Breast epithelium (tissue), 4 donors: ENCODE results near the gene RAB20. TPM values are rescaled to one million over a fixed set of nuclear protein-coding genes. Genes with fewer than 3 reads are reported as not detected.
A peak's percentile ranks its signal among the peaks of the same experiment; 100 is the strongest.

Experiments
- DNase-seq, 2 donors: peaks; one replicate each; pipeline ENCODE4 v3.0.0-alpha.2; 2019; ENCODE audit warnings: low spot score in 2 of 2
- H3K27ac ChIP-seq, 2 donors: fragments of 200-600 bp; sonication (generic) in 1 of 2; one replicate each; pipeline ENCODE4 v1.5.1; 2016 to 2019; ENCODE audit warnings: mild to moderate bottlenecking in 1 of 2
- H3K27me3 ChIP-seq, 2 donors: fragments of 200-600 bp; sonication (generic) in 1 of 2; one replicate each; pipeline versions ENCODE4 v1.5.1 to v1.6.0; 2017 to 2019; ENCODE audit warnings: control low read depth in 1 of 2, mild to moderate bottlenecking in 1 of 2
- H3K36me3 ChIP-seq: fragments of 200-600 bp; one replicate; pipeline ENCODE4 v1.5.1; 2019
- H3K4me1 ChIP-seq, 2 donors: fragments of 200-600 bp; sonication (generic); one replicate each; pipeline ENCODE4 v1.5.1; 2016 to 2019; ENCODE audit warnings: control low read depth in 1 of 2
- H3K4me3 ChIP-seq, 3 donors: fragments of 200-600 bp; sonication (generic); 1 replicate in 2 of 3; 2 replicates in 1 of 3; pipeline ENCODE4 v1.5.1; 2016 to 2019; ENCODE audit warnings: mild to moderate bottlenecking in 3 of 3, moderate library complexity in 2 of 3
- H3K9me3 ChIP-seq, 2 donors: fragments of 200-600 bp; sonication (generic) in 1 of 2; one replicate each; pipeline ENCODE4 v1.5.1; 2016 to 2019; ENCODE audit warnings: control low read depth in 1 of 2
- POLR2A ChIP-seq: fragments of 450-650 bp; IDR thresholded peaks from one replicate; pipeline ENCODE4 v1.6.1; 2016; ENCODE audit warnings: antibody characterized with exemption, mild to moderate bottlenecking, moderate library complexity
- POLR2AphosphoS5 ChIP-seq, 3 donors: sonication (generic); formaldehyde crosslinking; IDR thresholded peaks; one replicate each; pipeline ENCODE4 v1.6.1; 2017; ENCODE audit warnings: antibody characterized with exemption in 3 of 3
- intact Hi-C: fragments of 100-400 bp; cut with DNase I; formaldehyde crosslinking; loops from one replicate; pipeline ENCODE4 v1.15.1; 2023; ENCODE audit warnings: low total_unique reads
- total RNA-seq, 3 donors: library from RNA; depleted of rRNA; stranded (reverse); fragments of >200 nt; gene quantifications; one replicate each; pipeline ENCODE4 v1.1.0, GENCODE V29; 2016
- TF ChIP-seq, protein P1 (sequence below), 3 donors: fragments of 450-650 bp; IDR thresholded peaks; one replicate each; pipeline ENCODE4 v1.5.1; 2016 to 2017; ENCODE audit warnings: antibody characterized with exemption in 3 of 3, mild to moderate bottlenecking in 3 of 3, moderate library complexity in 3 of 3

The RAB20 gene
- total RNA-seq, 3 donors from 2014 or later = 25.8 to 33.4 (median 30.0) TPM

DNA sequence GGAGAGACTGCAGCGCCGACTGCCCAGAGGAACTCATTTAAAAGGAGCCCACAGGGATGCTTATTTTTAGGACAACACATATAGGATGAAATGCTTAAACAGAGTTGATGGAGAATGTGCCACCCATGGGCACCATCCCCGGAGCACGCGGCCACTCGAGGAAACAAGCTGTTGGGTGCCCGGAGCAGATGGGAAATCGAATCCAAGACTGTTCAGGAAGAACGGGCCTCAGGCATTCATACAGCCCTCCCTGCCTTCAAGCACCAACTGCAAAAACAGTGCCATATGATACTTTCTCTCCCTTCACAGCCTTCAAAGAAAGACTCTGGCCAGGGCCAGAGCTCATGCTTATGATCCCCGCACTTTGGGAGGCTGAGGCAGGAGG lies 40.2 kb downstream of the RAB20 start:
- H3K4me3 ChIP-seq = no peak overlapping the region
- peak overlapping the region; percentile 29 to 73 for H3K27ac ChIP-seq
- peaks cover 4 to 12% of the 10 kb centered on the region in 2 donors for H3K4me1 ChIP-seq
- intact Hi-C loops = no loop called here
- TF ChIP-seq POLR2A (no peak), POLR2AphosphoS5 (IDR thresholded peaks at IDR 0.05) (no peak)
- TF ChIP-seq, protein P1, sequence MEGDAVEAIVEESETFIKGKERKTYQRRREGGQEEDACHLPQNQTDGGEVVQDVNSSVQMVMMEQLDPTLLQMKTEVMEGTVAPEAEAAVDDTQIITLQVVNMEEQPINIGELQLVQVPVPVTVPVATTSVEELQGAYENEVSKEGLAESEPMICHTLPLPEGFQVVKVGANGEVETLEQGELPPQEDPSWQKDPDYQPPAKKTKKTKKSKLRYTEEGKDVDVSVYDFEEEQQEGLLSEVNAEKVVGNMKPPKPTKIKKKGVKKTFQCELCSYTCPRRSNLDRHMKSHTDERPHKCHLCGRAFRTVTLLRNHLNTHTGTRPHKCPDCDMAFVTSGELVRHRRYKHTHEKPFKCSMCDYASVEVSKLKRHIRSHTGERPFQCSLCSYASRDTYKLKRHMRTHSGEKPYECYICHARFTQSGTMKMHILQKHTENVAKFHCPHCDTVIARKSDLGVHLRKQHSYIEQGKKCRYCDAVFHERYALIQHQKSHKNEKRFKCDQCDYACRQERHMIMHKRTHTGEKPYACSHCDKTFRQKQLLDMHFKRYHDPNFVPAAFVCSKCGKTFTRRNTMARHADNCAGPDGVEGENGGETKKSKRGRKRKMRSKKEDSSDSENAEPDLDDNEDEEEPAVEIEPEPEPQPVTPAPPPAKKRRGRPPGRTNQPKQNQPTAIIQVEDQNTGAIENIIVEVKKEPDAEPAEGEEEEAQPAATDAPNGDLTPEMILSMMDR (IDR thresholded peaks at IDR 0.05) = no peak
- no peak for DNase-seq
- H3K36me3 ChIP-seq = no peaks in the 10 kb centered on the region
- no peaks in the 10 kb centered on the region for H3K9me3 ChIP-seq
- H3K27me3 ChIP-seq = no peaks in the 10 kb centered on the region

DNA sequence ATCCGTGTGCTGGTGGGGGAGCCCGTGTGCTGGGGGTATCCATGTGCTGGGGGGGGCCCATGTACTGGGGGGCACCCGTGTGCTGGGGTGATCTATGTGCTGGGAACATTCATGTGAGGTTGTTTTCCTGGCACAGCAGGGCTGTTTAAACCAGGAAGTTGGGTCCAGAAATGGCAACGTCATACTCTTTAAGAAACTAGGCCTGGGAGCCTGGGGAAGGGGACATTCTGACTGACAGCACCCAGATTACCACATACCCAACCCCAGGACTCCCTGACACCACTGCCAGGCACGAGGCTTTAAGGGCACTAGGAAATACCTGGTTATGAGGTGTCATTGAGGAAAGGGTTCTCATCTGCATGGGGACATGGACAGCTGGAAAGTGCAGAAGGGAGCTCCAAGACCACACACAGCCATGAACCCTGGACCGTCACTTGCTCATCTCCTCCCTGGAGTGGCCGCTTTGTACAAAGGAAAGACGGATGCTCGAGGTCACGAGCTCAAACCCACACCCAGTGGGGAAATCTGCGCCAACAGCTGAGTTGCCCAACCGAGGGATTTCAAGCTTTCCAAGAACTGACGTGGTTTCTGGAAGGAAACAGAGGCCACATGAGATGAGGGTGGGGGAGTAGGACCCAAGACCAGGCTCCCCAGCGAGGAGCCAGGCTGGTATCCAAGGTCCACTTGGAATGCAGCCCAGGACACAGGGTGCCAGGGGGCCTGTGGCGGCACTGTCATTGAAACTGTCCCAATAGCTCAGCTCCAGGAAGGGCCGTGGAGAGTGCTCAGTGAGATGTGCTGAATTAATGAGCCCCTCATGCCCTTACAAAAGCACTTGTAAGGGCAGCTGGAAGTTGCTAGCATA lies 40.9 kb downstream of the RAB20 start:
- TF ChIP-seq, protein P1 (IDR thresholded peaks at IDR 0.05) = no peak
- peak; percentile 69 to 98 (median 79) for TF ChIP-seq POLR2AphosphoS5 (IDR thresholded peaks at IDR 0.05)
- no peaks in the 10 kb centered on the region for H3K27me3 ChIP-seq
- no peak overlapping the region for H3K4me3 ChIP-seq
- no peaks in the 10 kb centered on the region for H3K36me3 ChIP-seq
- intact Hi-C loops = no loop called here
- peaks cover 4 to 11% of the 10 kb centered on the region in 2 donors for H3K4me1 ChIP-seq
- peak in 1 of 2 donors; percentile 71 for DNase-seq
- H3K9me3 ChIP-seq = no peaks in the 10 kb centered on the region
- peak overlapping the region; percentile 29 to 74 for H3K27ac ChIP-seq

DNA sequence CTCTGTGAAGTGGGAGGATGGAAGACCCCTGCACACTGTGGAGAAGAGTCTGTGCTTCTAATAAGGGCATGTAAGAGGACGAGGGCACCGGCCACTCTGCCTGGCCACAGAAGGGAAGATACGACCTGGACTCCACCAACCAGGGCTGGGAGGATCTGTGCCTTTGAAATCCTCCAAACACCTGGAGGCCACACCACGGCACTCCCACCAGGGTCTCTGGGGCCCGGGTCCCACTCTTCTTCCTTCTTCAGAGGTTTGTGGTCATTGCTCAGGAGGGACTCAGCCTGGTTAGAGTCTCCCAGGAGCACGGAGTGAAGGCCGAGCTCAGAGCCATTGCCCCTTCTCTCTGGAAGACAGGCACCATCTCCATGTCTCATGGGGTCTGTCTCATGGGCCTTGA lies 42.0 kb downstream of the RAB20 start:
- Histone ChIP-seq H3K36me3 (no peaks in the 10 kb centered on the region), H3K4me3 (no peak overlapping the region), H3K4me1 (peaks cover 2 to 4% of the 10 kb centered on the region in 2 donors), H3K27ac (peak overlapping the region in 1 of 2 donors; percentile 74), H3K9me3 (no peaks in the 10 kb centered on the region), H3K27me3 (no peaks in the 10 kb centered on the region)
- DNase-seq = no peak
- intact Hi-C loops = no loop called here
- TF ChIP-seq, protein P1 (IDR thresholded peaks at IDR 0.05) = no peak

GRCh38 chr13:110519046-110519445 lies 42.5 kb downstream of the RAB20 start:
- intact Hi-C loops = no loop called here
- Histone ChIP-seq H3K36me3 (no peaks in the 10 kb centered on the region), H3K4me1 (peaks cover 0 to 4% of the 10 kb centered on the region in 2 donors), H3K4me3 (no peak overlapping the region), H3K27me3 (no peaks in the 10 kb centered on the region), H3K27ac (no peak overlapping the region), H3K9me3 (no peaks in the 10 kb centered on the region)
- no peak for DNase-seq
- TF ChIP-seq, protein P1 (IDR thresholded peaks at IDR 0.05) = no peak
- TF ChIP-seq POLR2AphosphoS5 (IDR thresholded peaks at IDR 0.05) (no peak), POLR2A (no peak)

GRCh38 chr13:110518571-110518970 lies 43.0 kb downstream of the RAB20 start:
- TF ChIP-seq, protein P1 (IDR thresholded peaks at IDR 0.05) = no peak
- TF ChIP-seq POLR2A (no peak), POLR2AphosphoS5 (IDR thresholded peaks at IDR 0.05) (no peak)
- H3K27me3 ChIP-seq = no peaks in the 10 kb centered on the region
- intact Hi-C loops = no loop called here
- H3K4me1 ChIP-seq = no peaks in the 10 kb centered on the region
- DNase-seq = no peak
- no peak overlapping the region for H3K4me3 ChIP-seq
- no peaks in the 10 kb centered on the region for H3K9me3 ChIP-seq
- no peak overlapping the region for H3K27ac ChIP-seq
- no peaks in the 10 kb centered on the region for H3K36me3 ChIP-seq
